T-helper 2 cell (primary cell): ENCODE data around the gene RRAGD.
A peak's percentile ranks its signal among the peaks of the same experiment; 100 is the strongest.

Source experiments
- DNase-seq, 5 experiments: peaks; one replicate each; pipeline versions ENCODE4 v3.0.0 to v3.0.0-alpha.2; 2012 to 2022
- total RNA-seq, 2 donors: gene quantifications; one replicate each; lab custom pipeline; 2026; lab: John Stamatoyannopoulos, UW

The RRAGD gene, protein sequence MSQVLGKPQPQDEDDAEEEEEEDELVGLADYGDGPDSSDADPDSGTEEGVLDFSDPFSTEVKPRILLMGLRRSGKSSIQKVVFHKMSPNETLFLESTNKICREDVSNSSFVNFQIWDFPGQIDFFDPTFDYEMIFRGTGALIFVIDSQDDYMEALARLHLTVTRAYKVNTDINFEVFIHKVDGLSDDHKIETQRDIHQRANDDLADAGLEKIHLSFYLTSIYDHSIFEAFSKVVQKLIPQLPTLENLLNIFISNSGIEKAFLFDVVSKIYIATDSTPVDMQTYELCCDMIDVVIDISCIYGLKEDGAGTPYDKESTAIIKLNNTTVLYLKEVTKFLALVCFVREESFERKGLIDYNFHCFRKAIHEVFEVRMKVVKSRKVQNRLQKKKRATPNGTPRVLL
- total RNA-seq: 6.9 to 7.2 reads per million in 2 donors

DNA sequence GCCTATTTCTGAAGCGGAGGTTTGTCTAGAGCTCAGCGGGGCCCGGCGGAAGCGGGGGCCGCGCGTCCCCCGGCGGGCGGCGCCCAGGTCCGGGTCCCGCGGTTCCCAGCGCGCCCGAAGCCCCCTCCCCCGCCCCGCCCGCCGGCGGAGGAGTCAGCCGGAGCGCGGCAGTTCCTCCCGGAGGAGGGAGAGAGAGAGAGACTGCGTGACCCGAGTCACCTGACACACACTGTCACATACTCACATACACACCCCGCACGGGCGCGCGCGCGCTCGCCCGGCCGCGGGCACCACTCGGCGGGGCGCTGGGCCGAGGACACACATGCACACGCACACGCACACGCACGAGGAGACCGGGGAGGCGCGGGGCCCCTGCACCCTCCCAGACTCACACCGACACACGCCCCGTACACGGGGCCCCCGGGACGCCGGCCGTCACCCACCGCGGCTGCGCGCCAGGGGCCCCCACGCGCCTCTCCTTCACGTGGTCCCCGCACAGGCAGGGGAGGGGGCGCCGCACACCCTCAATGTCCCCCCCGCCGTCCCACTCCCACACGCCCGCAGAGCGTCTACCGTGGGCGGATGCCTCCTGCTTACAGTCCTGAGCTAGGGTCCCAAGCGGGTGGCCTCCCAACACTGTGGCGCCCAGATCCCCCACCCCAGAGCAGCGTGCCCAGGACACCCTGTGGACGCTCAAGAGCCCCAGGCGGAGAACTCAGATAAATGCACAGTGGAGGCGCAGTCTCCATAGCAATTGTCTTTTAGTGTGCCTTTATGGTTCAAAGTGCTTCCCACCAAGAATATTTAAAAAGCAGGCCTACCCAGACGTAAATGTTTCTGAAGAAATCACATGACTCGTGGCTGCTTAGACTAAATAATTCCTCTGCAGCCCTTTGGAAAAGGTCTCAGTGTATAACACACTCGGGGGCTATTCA is at the start of gene RRAGD:
TSS of gene RRAGD (minus strand) at position 203 of the 935 bp plus-strand sequence. CDS start 280 bp downstream, outside the sequence.
- peak; percentile 10 to 86 (median 38) for DNase-seq

GRCh38 chr6:89460713-89461112 is 48.6 kb upstream of the RRAGD start:
- no peak for DNase-seq

DNA sequence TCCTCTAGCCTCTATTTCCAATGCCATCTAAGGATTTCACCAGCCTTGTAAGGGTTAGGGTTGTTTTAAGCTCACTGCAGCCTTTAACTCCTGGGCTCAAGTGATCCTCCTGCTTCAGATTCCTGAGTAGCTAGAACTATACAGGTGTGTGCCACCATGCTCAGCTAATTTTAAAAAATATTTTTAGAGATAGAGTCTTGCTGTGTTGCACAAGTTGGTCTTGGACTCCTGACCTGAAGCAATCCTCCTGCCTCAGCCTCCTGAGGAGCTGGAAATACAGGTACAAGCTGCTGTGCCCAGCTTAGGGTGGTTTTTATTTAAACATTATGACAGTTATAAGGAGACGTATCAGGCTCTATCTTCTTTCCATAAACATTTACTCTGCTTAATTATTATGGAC is 47.4 kb upstream of the RRAGD start:
- DNase-seq: no peak

- no peak for DNase-seq
These were observed 46.6 kb upstream of the RRAGD start for GRCh38 chr6:89458704-89459103.

DNA sequence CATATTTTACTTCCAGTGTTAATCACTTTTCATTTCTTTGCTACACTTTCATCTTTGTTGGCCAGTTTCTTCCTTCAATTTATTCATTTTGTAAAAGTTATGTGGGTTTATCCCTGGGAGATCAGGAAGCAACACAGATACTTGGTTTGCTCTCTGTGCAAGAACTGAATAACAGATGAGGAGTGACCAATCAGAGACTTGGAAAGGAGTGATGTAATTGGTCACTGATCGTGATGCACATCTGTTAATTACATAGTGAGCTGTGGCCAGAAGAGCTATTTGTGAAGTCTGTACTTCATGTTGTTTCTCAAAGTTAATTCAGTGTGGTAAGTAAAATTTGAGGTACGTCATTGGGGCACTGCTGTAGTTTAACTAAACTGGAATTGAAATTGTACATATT is 42.2 kb upstream of the RRAGD start:
- DNase-seq: no peak

DNA sequence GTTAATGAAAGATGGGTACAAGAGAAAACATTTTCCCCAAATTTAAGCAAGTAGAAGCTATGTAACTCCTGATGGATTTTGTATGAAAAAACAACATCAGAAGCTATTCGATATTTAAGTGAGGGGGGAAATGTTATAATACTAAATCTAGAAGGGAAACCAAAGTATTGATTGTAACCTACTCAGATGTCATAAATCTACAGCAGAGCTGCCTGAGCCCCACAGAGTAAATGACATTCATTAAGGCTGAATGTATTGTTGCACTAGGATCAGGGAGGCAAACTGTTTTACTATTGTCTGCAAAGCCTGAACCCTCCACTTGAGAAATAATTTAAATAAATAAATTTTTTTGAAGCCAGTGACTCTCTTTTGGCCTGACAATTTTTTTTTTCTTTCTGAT is 40.2 kb upstream of the RRAGD start:
- no peak for DNase-seq

DNA sequence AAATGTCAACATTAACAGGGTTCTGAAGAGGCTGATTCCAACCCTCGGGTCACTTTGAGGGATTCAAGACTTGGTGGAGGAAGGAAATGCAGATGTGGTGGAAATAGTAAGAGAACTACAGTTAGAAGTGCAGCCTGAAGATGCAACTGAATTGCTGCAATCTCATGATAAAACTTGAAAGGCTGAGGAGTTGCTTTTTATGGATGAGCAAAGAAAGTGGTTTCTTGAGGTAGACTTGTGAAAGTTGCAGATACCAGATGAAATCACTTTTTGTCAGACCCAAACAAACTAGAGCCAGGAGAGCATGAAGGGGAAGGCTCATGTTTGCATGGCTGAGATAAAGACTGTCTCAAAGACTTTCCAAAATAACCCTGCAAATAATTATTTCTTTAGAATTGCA is 37.1 kb upstream of the RRAGD start:
- DNase-seq: no peak

- DNase-seq: no peak
These were observed 31.6 kb upstream of the RRAGD start for GRCh38 chr6:89443658-89444057.

GRCh38 chr6:89440200-89440599 is 28.1 kb upstream of the RRAGD start:
- no peak for DNase-seq

DNA sequence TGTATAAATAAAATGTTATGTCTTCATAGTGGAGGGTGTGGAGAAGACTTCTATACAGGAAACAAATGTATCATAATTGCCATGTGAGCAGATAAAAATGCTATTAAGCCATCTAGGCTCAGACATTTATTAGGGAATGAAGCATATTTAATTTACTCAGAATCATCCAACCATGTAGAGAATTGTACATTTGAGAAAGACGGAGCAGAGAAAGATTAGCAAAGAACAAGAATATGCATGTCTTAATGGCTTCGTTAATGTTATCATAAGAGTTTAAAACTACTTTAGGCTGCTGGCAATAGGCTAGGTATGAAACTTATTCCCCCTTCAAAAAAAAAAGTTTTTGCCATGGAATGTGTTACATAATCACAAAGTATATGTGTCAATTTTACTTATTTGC is 26.9 kb upstream of the RRAGD start:
- no peak for DNase-seq

GRCh38 chr6:89438248-89438647 is 26.2 kb upstream of the RRAGD start:
- no peak for DNase-seq

DNA sequence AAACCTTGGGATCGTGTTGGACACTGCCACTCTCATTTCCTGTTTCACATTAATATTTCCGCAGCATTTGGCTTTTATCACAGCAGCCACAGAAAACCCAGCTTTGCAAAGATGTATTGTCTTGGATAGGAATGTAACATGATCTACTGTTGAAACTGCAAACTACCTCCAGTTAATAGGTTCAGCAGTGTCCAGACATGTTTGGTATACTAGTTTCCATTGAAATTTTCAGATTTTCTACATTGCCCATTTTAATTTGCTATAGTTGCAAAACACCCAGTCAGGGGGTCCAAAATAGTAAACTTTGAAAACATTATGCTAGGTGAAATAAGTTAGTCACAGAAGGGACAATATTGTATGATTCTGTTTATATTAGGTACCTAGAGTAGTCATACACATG is 24.2 kb upstream of the RRAGD start:
- no peak for DNase-seq

DNA sequence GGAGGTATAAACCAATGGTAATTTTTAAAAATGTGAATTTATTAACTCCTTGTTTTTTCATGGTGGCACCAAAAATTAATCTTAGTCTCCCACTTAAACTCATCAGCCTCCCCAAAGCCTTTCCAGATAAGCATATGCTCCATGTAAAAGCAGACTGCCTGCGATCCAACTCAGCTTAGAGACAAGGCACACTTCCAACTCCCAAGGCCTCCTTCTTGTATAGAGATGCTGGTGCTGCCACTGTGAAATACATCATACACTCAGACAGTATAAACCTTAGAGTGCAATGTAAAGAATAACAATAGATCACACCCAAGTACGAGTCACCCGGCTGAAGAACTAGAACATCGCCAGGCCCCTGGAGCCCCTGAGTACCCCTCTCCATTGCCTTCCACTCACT is 22.9 kb upstream of the RRAGD start:
- DNase-seq: no peak

DNA sequence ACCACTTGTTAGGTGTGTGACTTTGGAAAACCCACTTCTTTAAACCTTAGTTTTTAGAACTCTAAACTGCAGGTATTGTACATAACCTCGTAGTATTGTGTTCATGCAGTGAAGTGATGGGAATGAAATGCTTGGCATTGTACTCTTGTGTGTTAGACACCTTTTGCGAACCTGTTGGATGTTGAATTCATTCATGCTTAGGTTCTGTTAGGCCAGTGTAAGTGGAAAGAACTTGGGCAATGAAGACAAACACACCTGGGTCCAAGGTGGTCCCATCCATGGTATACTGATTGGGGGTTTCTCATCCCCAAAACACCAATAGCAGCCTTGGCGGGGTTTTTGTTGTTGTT is 22.1 kb upstream of the RRAGD start:
- DNase-seq: no peak

GRCh38 chr6:89433252-89434149 is 21.4 kb upstream of the RRAGD start:
- peak in 4 of 5 experiments; percentile 5 to 43 (median 10) for DNase-seq

- peak; percentile 71 to 76 (median 72) for DNase-seq
These were observed 20.8 kb upstream of the RRAGD start, which contains the start of gene ANKRD6 for GRCh38 chr6:89432875-89433251. Gene ANKRD6 (plus strand): TSS chr6:89433152. CDS start chr6:89566977, 133,825 bp downstream.

GRCh38 chr6:89430201-89430962 is 18.3 kb upstream of the RRAGD start:
- no peak for DNase-seq

- DNase-seq: no peak
These were observed 4.7 kb upstream of the RRAGD start for GRCh38 chr6:89416796-89417195.

GRCh38 chr6:89415185-89415584 is 3.1 kb upstream of the RRAGD start:
- DNase-seq: no peak

GRCh38 chr6:89414215-89414614 is 2.1 kb upstream of the RRAGD start:
- no peak for DNase-seq

DNA sequence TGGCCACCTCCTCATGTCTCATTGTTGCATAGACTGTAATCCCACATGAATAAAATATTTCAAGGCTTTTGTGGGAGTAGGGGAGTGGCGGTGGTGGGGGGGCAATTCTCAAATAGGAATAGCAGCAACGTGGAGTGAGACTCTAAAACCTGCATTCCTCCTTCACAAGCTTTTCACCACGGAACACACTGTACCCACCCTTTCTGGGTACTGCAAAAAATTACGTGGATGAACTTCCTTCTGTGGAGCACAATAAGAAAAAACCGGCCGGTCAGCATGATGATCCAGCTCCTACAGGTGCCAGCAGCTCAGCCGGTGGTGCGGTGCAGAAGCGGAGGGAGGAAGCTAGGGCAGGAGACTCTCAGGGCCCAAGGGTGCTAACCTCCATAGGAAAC is 930 bp upstream of the RRAGD start:
- no peak for DNase-seq
